Kasumi-1 (cell line): ENCODE data around the gene TEKT1.

Experiments used
- DNase-seq, 2 experiments: peaks; one replicate each; lab custom pipeline; 2025; lab: John Stamatoyannopoulos, UW

The TEKT1 gene

GRCh38 chr17:6757747-6758146 lies 73.8 kb downstream of the TEKT1 start:
- no peak for DNase-seq

GRCh38 chr17:6756425-6757031 lies 75.0 kb downstream of the TEKT1 start:
- no peak for DNase-seq

- DNase-seq = peak; percentile 4 to 7
Measured at GRCh38 chr17:6755731-6756184, 75.8 kb downstream of the TEKT1 start, which contains the start of gene XAF1. Gene XAF1 (plus strand): TSS chr17:6756046. CDS start chr17:6756079, 33 bp downstream.

GRCh38 chr17:6755281-6755680 lies 76.2 kb downstream of the TEKT1 start:
- no peak for DNase-seq

GRCh38 chr17:6753546-6753945 lies 78.0 kb downstream of the TEKT1 start:
- DNase-seq = no peak

- DNase-seq = peak; percentile 62
Measured at GRCh38 chr17:6753006-6753445, 78.5 kb downstream of the TEKT1 start.

GRCh38 chr17:6752068-6752909 lies 79.2 kb downstream of the TEKT1 start:
- DNase-seq = peak; percentile 59 to 62

- peak in 1 of 2 experiments; percentile 2 for DNase-seq
Measured at GRCh38 chr17:6749519-6749918, 82.0 kb downstream of the TEKT1 start.

- no peak for DNase-seq
Measured at GRCh38 chr17:6748617-6749016, 82.9 kb downstream of the TEKT1 start.
